Endothelial cell of umbilical vein (primary cell): ENCODE measurements around the gene VAMP2. TPM values are rescaled to one million over a fixed set of nuclear protein-coding genes. Genes with fewer than 3 reads are reported as not detected.

Experiments used
- BruUV-seq: library from RNA; stranded (reverse); fragments of 400-500 nt; replicated peaks from 2 replicates; lab custom pipeline; 2021; lab: Mats Ljungman, UMichigan
- CTCF ChIA-PET: fragments of 300-600, 350-600 bp; sonication (Branson Sonifier 250); formaldehyde crosslinking; loops from one replicate; lab custom pipeline; 2021; ENCODE audit warnings: antibody characterized with exemption, inconsistent platforms; lab: Charles Lee
- POLR2A ChIA-PET: fragments of 300-600, 350-600 bp; sonication (Branson Sonifier 250); formaldehyde crosslinking; loops from one replicate; lab custom pipeline; 2021; ENCODE audit warnings: antibody characterized with exemption, inconsistent platforms; lab: Charles Lee
- DNase-seq: peaks from one replicate; pipeline ENCODE4 v3.0.0-alpha.2; 2011; ENCODE audit warnings: low read depth, low spot score
- FAIRE-seq: peaks from 2 replicates; lab custom pipeline; 2011; peaks lifted over from hg19 to GRCh38; lab: Jason Lieb, UNC
- H2AFZ ChIP-seq: 2 replicates; pipeline ENCODE4 v1.6.0; 2012; ENCODE audit warnings: low read depth, low read length, control low read depth, inconsistent platforms
- H3K27ac ChIP-seq: 2 replicates; pipeline ENCODE4 v1.5.1; 2011; ENCODE audit warnings: low read depth, mild to moderate bottlenecking, control low read depth, low read length, moderate library complexity; ENCODE audit not compliant: insufficient read depth
- H3K27me3 ChIP-seq, 2 experiments: 2 replicates each; pipeline versions ENCODE4 v1.6.0 to v1.6.1; 2011; ENCODE audit warnings: low read length in 2 of 2, mixed read lengths in 1 of 2; ENCODE audit not compliant: control insufficient read depth in 2 of 2, insufficient read depth in 2 of 2
- H3K36me3 ChIP-seq, 2 experiments: 2 replicates in 1 of 2; 3 replicates in 1 of 2; pipeline ENCODE4 v1.5.1; 2011; ENCODE audit warnings: low read length in 2 of 2, mild to moderate bottlenecking in 1 of 2, moderate library complexity in 1 of 2; ENCODE audit not compliant: control insufficient read depth in 2 of 2, insufficient read depth in 2 of 2; ENCODE audit errors: extremely low read depth in 1 of 2
- H3K4me1 ChIP-seq: 3 replicates; pipeline ENCODE4 v1.5.1; 2011; ENCODE audit warnings: mild to moderate bottlenecking, low read length; ENCODE audit not compliant: control insufficient read depth, insufficient read depth; ENCODE audit errors: extremely low read depth
- H3K4me2 ChIP-seq: 2 replicates; pipeline ENCODE4 v1.6.1; 2011; ENCODE audit warnings: low read length, control low read depth, mixed read lengths; ENCODE audit not compliant: insufficient read depth
- H3K4me3 ChIP-seq, 3 experiments: fragments of 200-600 bp in 1 of 3; sonication (generic), shearing (Covaris generic) in 1 of 3; replicated peaks in 1 of 3; 2 replicates each; pipeline ENCODE4 v1.5.1; 2011 to 2016; ENCODE audit warnings: control low read depth in 3 of 3, low read length in 3 of 3, mild to moderate bottlenecking in 2 of 3, inconsistent platforms in 1 of 3, low read depth in 1 of 3, moderate library complexity in 1 of 3; ENCODE audit not compliant: insufficient read depth in 1 of 3
- H3K79me2 ChIP-seq: 2 replicates; pipeline ENCODE4 v1.6.0; 2012; ENCODE audit warnings: low read length, inconsistent platforms; ENCODE audit not compliant: control insufficient read depth, insufficient read depth
- H3K9ac ChIP-seq: replicated peaks from 2 replicates; pipeline ENCODE3; 2011; ENCODE audit warnings: low read length, control low read depth; ENCODE audit not compliant: insufficient read depth; ENCODE audit errors: extremely low read depth
- H3K9me1 ChIP-seq: replicated peaks from 3 replicates; pipeline ENCODE4 v1.6.0; 2011; ENCODE audit warnings: mild to moderate bottlenecking, low read length; ENCODE audit not compliant: control insufficient read depth, insufficient read depth; ENCODE audit errors: extremely low read depth
- H3K9me3 ChIP-seq: replicated peaks from 2 replicates; pipeline ENCODE4 v1.5.1; 2012; ENCODE audit warnings: low read length, inconsistent platforms; ENCODE audit not compliant: control insufficient read depth, insufficient read depth
- H4K20me1 ChIP-seq: replicated peaks from 2 replicates; pipeline ENCODE3; 2011; ENCODE audit warnings: mild to moderate bottlenecking, low read length; ENCODE audit not compliant: control insufficient read depth, insufficient read depth; ENCODE audit errors: extremely low read depth
- CTCF ChIP-seq, 2 donors: IDR thresholded peaks; 1 replicate in 1 of 2; 2 replicates in 1 of 2; pipeline ENCODE4 v1.5.1; 2011; ENCODE audit warnings: low read length in 2 of 2, mild to moderate bottlenecking in 2 of 2, moderate library complexity in 2 of 2, control low read depth in 1 of 2, inconsistent platforms in 1 of 2, low read depth in 1 of 2; ENCODE audit not compliant: insufficient read depth in 1 of 2; ENCODE audit errors: extremely low read depth in 1 of 2
- EZH2 ChIP-seq: IDR thresholded peaks from 2 replicates; pipeline ENCODE4 v1.6.1; 2012; ENCODE audit warnings: borderline replicate concordance, low read depth, mild to moderate bottlenecking, moderate library complexity, low read length, inconsistent platforms; ENCODE audit not compliant: severe bottlenecking
- FOS ChIP-seq: IDR thresholded peaks from 2 replicates; pipeline ENCODE4 v1.6.1; 2011; ENCODE audit warnings: mild to moderate bottlenecking, low read length, moderate library complexity, borderline replicate concordance; ENCODE audit not compliant: insufficient read depth
- GATA2 ChIP-seq: IDR thresholded peaks from 2 replicates; pipeline ENCODE4 v1.7.0; 2011; ENCODE audit warnings: low read depth, mild to moderate bottlenecking, moderate library complexity, mixed read lengths, low read length; ENCODE audit not compliant: insufficient read length, insufficient read depth
- JUN ChIP-seq: IDR thresholded peaks from 2 replicates; pipeline ENCODE4 v1.6.1; 2011; ENCODE audit warnings: borderline replicate concordance, low read depth; ENCODE audit not compliant: insufficient read length, insufficient read depth
- MYC ChIP-seq: IDR thresholded peaks from one replicate; pipeline ENCODE4 v1.6.1; 2011; ENCODE audit warnings: mild to moderate bottlenecking, low read depth, low read length
- POLR2A ChIP-seq: IDR thresholded peaks from 2 replicates; pipeline ENCODE4 v1.6.1; 2012; ENCODE audit warnings: low read depth, mild to moderate bottlenecking, control low read depth, low read length
- POLR2AphosphoS5 ChIP-seq: IDR thresholded peaks from 2 replicates; pipeline ENCODE4 v1.6.1; 2012; ENCODE audit warnings: low read depth, mild to moderate bottlenecking, control low read depth, low read length, moderate library complexity; ENCODE audit not compliant: insufficient read depth
- dilution Hi-C: fragments of 300-500 bp; cut with MboI; formaldehyde crosslinking; loops from one replicate; pipeline ENCODE4 v1.15.0; 2019; ENCODE audit warnings: low sequenced_read_pairs; ENCODE audit not compliant: extremely low pct_ligation_motif_present
- intact Hi-C: fragments of 100-400 bp; cut with micrococcal nuclease; formaldehyde crosslinking; loops from one replicate; pipeline ENCODE4 v1.10.0; 2022
- polyA plus RNA-seq, 4 experiments: library from polyadenylated mRNA; depleted of rRNA in 3 of 4; stranded (reverse) in 3 of 4; unstranded in 1 of 4; fragments of >200 nt; gene quantifications; 2 replicates each; pipeline versions ENCODE4 v1.2.1 to v1.2.3, GENCODE V29; 2011 to 2012; ENCODE audit warnings: missing spikeins in 1 of 4
- total RNA-seq: library from RNA; stranded (reverse); gene quantifications from 2 replicates; pipeline ENCODE4 v1.2.3, GENCODE V29; 2021
- TF ChIP-seq, protein P1 (sequence below): IDR thresholded peaks from 2 replicates; pipeline ENCODE4 v1.6.1; 2011; ENCODE audit not compliant: insufficient read depth, insufficient read length

The VAMP2 gene
- total and polyA plus RNA-seq, 2 donors (not counting 3 experiments of a cell fraction or from before 2014, with no cell fraction given), result 35.9 to 38.0 TPM

GRCh38 chr17:8117367-8117979, 45.3 kb downstream of the VAMP2 start:
- Histone ChIP-seq H3K27ac (no peak overlapping the region), H3K4me2 (peak overlapping the region; percentile 54), H3K79me2 (no peaks in the 10 kb centered on the region), H3K4me3 (peak overlapping the region in 1 of 3 experiments; percentile 0), H3K27me3 (peaks cover 30 to 32% of the 10 kb centered on the region in 2 experiments), H3K9ac (no peak overlapping the region), H3K36me3 (no peaks in the 10 kb centered on the region), H3K9me1 (no peaks in the 10 kb centered on the region), H3K9me3 (no peaks in the 10 kb centered on the region), H3K4me1 (peaks cover 18% of the 10 kb centered on the region), H2AFZ (peak overlapping the region; percentile 8), H4K20me1 (peaks cover 3% of the 10 kb centered on the region)
- no TSS peak for BruUV-seq
- POLR2A ChIA-PET, result no interaction called here
- CTCF ChIA-PET, result interaction anchor here (0.6 to 6.8 kb wide), 11 partner anchors 13 to 335 kb away, joined by 3 to 51 read pairs (median 5); no protein-coding TSS in a partner anchor
- DNase-seq (no peak), FAIRE-seq (no peak)
- TF ChIP-seq POLR2A (no peak), FOS (no peak), CTCF (IDR thresholded peaks at IDR 0.05; ENCODE audit: extremely low read depth in 1 of 2, insufficient read depth in 1 of 2, low read depth in 1 of 2, low read length in 2 of 2) (no peak), JUN (no peak), EZH2 (no peak), MYC (no peak), POLR2AphosphoS5 (no peak), GATA2 (no peak)
- TF ChIP-seq, protein P1, sequence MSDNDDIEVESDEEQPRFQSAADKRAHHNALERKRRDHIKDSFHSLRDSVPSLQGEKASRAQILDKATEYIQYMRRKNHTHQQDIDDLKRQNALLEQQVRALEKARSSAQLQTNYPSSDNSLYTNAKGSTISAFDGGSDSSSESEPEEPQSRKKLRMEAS, result no peak
- intact Hi-C loops (no loop called here), dilution Hi-C loops (no loop called here)
